CD4-positive, alpha-beta T cell treated with Interleukin-10 for 1 hour (primary cell): Measurements from ENCODE around the gene TBC1D14.
"Not testable (repeated sequence)": the region's sequence is repeated elsewhere in the genome, so short reads cannot be mapped to it uniquely, and the experiment has no call there.

Experiments
- DNase-seq: peaks from one replicate; pipeline ENCODE4 v3.0.0-alpha.2; 2020

TBC1D14 gene

GRCh38 chr4:6890971-6891370 is 18.7 kb upstream of the TBC1D14 start:
- DNase-seq, result not testable (repeated sequence)

- no peak for DNase-seq
Observed at GRCh38 chr4:6891436-6892170, 18.0 kb upstream of the TBC1D14 start.

GRCh38 chr4:6892190-6892908 is 17.3 kb upstream of the TBC1D14 start:
- DNase-seq, result peak; percentile 46

- DNase-seq, result no peak
Observed at GRCh38 chr4:6892909-6893202, 16.8 kb upstream of the TBC1D14 start.

GRCh38 chr4:6893449-6894085 is 16.1 kb upstream of the TBC1D14 start:
- DNase-seq, result no peak

GRCh38 chr4:6894086-6894478 is 15.5 kb upstream of the TBC1D14 start:
- no peak for DNase-seq

GRCh38 chr4:6894528-6895498 is 14.8 kb upstream of the TBC1D14 start:
- no peak for DNase-seq

- no peak for DNase-seq
Observed at GRCh38 chr4:6896035-6896434, 13.6 kb upstream of the TBC1D14 start.

GRCh38 chr4:6898763-6899162 is 10.9 kb upstream of the TBC1D14 start:
- no peak for DNase-seq

GRCh38 chr4:6900181-6900812 is 9.3 kb upstream of the TBC1D14 start:
- no peak for DNase-seq

GRCh38 chr4:6900956-6901355 is 8.7 kb upstream of the TBC1D14 start:
- DNase-seq, result no peak

GRCh38 chr4:6901669-6902317 is 7.8 kb upstream of the TBC1D14 start:
- DNase-seq, result no peak

- DNase-seq, result no peak
Observed at GRCh38 chr4:6902318-6903042, 7.1 kb upstream of the TBC1D14 start.

- no peak for DNase-seq
Observed at GRCh38 chr4:6905516-6906445, 3.8 kb upstream of the TBC1D14 start.

GRCh38 chr4:6906486-6906885 is 3.1 kb upstream of the TBC1D14 start:
- not testable (repeated sequence) for DNase-seq

- peak; percentile 19 for DNase-seq
Observed at GRCh38 chr4:6907658-6908191, 1.9 kb upstream of the TBC1D14 start.

GRCh38 chr4:6908432-6909112 is 1.1 kb upstream of the TBC1D14 start:
- DNase-seq, result no peak

- no peak for DNase-seq
Observed at GRCh38 chr4:6909970-6910339, 329 bp downstream of the TBC1D14 start.

GRCh38 chr4:6910340-6910959 is 824 bp downstream of the TBC1D14 start:
- DNase-seq, result peak; percentile 31
